ENCODE results near the gene SEMA3B. TPM values are rescaled to one million over a fixed set of nuclear protein-coding genes. Genes with fewer than 3 reads are reported as not detected.

SEMA3B gene
- total RNA-seq, 2 donors from 2014 or later: 1.9 to 3.3 TPM

DNA sequence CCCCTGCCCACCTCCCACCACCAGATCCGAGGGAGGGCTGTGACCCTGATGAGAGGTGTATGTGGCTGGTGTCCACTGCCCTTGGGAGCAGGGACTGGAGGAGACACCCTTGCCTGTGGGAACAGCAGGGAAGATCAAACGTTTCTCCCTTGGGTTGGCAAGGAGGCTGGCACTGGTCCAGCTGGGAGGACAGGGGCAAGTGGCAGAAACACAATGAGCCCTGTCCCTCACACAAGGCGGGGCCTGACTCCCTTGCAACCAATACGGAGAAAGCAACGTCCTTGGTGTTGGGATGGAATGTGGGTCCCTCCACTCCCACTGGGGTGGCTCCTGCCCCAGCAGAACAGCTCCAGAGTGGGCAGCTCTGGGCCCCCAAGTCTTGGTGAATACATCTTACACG lies 48.4 kb downstream of the SEMA3B start:
- no peak for ATAC-seq (replicated peaks in 1 of 2)

GRCh38 chr3:50318163-50318562 lies 49.2 kb downstream of the SEMA3B start:
- Mint-ChIP-seq H3K4me3 (no peak overlapping the region), H3K27ac (no peak overlapping the region), H3K27me3 (ENCODE audit: low read depth) (no peaks in the 10 kb centered on the region), H3K4me1 (ENCODE audit: low read depth) (peaks cover 39% of the 10 kb centered on the region), H3K36me3 (ENCODE audit: insufficient read depth in 2 of 2) (no peaks in the 10 kb centered on the region), H3K9me3 (no peaks in the 10 kb centered on the region)
- ATAC-seq (replicated peaks in 1 of 2) (no peak), DNase-seq (no peak)

More for the DNA sequence above, 48.4 kb downstream of the SEMA3B start:
- H3K9me3 Mint-ChIP-seq: no peaks in the 10 kb centered on the region
- H3K27ac Mint-ChIP-seq: no peak overlapping the region
- no peaks in the 10 kb centered on the region for H3K27me3 Mint-ChIP-seq (ENCODE audit: low read depth)
- H3K36me3 Mint-ChIP-seq (ENCODE audit: insufficient read depth in 2 of 2): no peaks in the 10 kb centered on the region
- DNase-seq: no peak
- peaks cover 39% of the 10 kb centered on the region for H3K4me1 Mint-ChIP-seq (ENCODE audit: low read depth)
- H3K4me3 Mint-ChIP-seq: no peak overlapping the region

DNA sequence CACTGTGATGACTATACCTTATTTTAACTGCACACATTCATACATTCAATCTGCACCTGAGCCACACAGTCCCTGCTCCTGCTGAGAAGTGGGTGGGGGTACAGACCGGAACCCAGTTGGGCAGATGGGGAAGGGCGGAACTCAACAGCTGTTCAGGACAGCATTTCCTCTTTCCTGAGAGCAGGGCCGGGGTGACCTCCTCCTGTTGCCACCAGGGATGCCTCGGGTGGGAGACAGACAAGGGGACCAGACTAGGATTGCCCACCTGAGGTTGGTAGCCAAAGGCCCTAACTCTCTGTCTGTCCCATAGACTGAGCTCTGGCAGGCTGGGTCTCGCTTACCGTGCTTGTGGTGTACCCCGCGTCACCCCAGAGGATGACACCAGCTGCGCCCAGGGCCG lies 49.7 kb downstream of the SEMA3B start:
- H3K27ac Mint-ChIP-seq: no peak overlapping the region
- DNase-seq: no peak
- no peak overlapping the region for H3K4me3 Mint-ChIP-seq
- ATAC-seq (replicated peaks in 1 of 2): no peak
- no peaks in the 10 kb centered on the region for H3K9me3 Mint-ChIP-seq
- peaks cover 39% of the 10 kb centered on the region for H3K4me1 Mint-ChIP-seq (ENCODE audit: low read depth)
- no peaks in the 10 kb centered on the region for H3K27me3 Mint-ChIP-seq (ENCODE audit: low read depth)
- H3K36me3 Mint-ChIP-seq (ENCODE audit: insufficient read depth in 2 of 2): no peaks in the 10 kb centered on the region

- Mint-ChIP-seq H3K36me3 (ENCODE audit: insufficient read depth in 2 of 2) (no peaks in the 10 kb centered on the region), H3K4me3 (peak overlapping the region; percentile 0 to 18), H3K27me3 (ENCODE audit: low read depth) (no peaks in the 10 kb centered on the region), H3K9me3 (no peaks in the 10 kb centered on the region), H3K4me1 (ENCODE audit: low read depth) (peaks cover 36% of the 10 kb centered on the region), H3K27ac (no peak overlapping the region)
- DNase-seq: no peak
- no peak for ATAC-seq (replicated peaks in 1 of 2)
Measured at GRCh38 chr3:50319181-50319893, 50.4 kb downstream of the SEMA3B start.

GRCh38 chr3:50319894-50320625 lies 51.1 kb downstream of the SEMA3B start:
- Mint-ChIP-seq H3K36me3 (ENCODE audit: insufficient read depth in 2 of 2) (no peaks in the 10 kb centered on the region), H3K27ac (no peak overlapping the region), H3K4me3 (peak overlapping the region; percentile 77 to 90), H3K9me3 (no peaks in the 10 kb centered on the region), H3K4me1 (ENCODE audit: low read depth) (peaks cover 41% of the 10 kb centered on the region), H3K27me3 (ENCODE audit: low read depth) (no peaks in the 10 kb centered on the region)
- ATAC-seq (replicated peaks in 1 of 2) (no peak), DNase-seq (no peak)

- peak; percentile 58 to 61 for ATAC-seq (replicated peaks in 1 of 2)
- no peaks in the 10 kb centered on the region for H3K9me3 Mint-ChIP-seq
- H3K36me3 Mint-ChIP-seq (ENCODE audit: insufficient read depth in 2 of 2): no peaks in the 10 kb centered on the region
- H3K4me1 Mint-ChIP-seq (ENCODE audit: low read depth): peaks cover 47% of the 10 kb centered on the region
- H3K27me3 Mint-ChIP-seq (ENCODE audit: low read depth): no peaks in the 10 kb centered on the region
- DNase-seq: peak; percentile 66 to 68
- H3K27ac Mint-ChIP-seq: peak overlapping the region; percentile 66
- H3K4me3 Mint-ChIP-seq: peak overlapping the region; percentile 77 to 90
Measured at GRCh38 chr3:50320853-50321335, 51.9 kb downstream of the SEMA3B start.

DNA sequence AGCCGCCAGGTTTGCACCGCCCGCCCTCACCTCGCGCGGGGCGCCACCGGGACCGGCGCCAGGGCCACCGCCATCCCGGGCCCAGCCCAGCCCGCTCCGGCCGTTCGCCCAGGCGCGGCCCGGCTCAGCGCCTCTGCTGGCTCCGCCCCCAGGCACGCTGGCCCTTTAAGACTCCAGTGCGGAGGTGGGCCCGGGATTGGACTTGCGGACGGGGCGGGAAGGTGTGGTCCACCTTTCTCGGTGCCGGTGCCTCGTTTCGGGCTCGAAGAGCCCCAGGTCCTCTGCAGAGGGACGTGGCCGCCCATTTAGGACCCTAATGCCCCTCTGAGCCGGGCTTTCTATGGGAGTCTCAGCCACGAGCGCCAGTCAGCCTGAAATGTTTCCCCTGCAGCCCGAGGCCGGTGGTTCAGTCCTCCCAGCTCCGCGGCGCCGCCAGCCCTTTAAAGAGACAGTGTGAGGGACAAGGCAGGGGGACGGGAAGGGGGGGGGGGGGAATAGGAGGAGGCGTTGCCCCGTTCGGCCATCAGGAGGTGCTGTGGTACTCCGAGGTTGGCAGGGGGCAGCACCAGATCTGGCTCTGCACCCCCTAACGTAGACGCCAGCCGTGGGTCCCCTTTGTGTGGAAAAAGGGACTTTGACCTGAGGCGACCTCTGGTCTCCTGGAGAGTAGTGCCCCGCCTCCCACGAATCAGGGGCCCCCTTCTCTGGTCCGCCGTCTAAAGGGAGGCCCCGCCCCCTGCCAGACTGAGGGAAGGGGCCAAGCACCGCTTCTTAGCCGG lies 52.6 kb downstream of the SEMA3B start:
- Mint-ChIP-seq H3K4me1 (ENCODE audit: low read depth) (peaks cover 48% of the 10 kb centered on the region), H3K36me3 (ENCODE audit: insufficient read depth in 2 of 2) (no peaks in the 10 kb centered on the region), H3K4me3 (peak overlapping the region; percentile 82), H3K9me3 (no peaks in the 10 kb centered on the region), H3K27me3 (ENCODE audit: low read depth) (no peaks in the 10 kb centered on the region), H3K27ac (peak overlapping the region; percentile 96)
- ATAC-seq (replicated peaks in 1 of 2): peak; percentile 82
- DNase-seq: peak; percentile 88

- Mint-ChIP-seq H3K36me3 (ENCODE audit: insufficient read depth in 2 of 2) (no peaks in the 10 kb centered on the region), H3K27me3 (ENCODE audit: low read depth) (no peaks in the 10 kb centered on the region), H3K4me3 (peak overlapping the region; percentile 82), H3K9me3 (no peaks in the 10 kb centered on the region), H3K27ac (peak overlapping the region; percentile 96), H3K4me1 (ENCODE audit: low read depth) (peaks cover 48% of the 10 kb centered on the region)
- ATAC-seq (replicated peaks in 1 of 2) (no peak), DNase-seq (no peak)
Measured at GRCh38 chr3:50322115-50322385, 53.1 kb downstream of the SEMA3B start.

GRCh38 chr3:50322386-50323091 lies 53.6 kb downstream of the SEMA3B start, which contains the start of gene HYAL2:
Gene HYAL2, minus strand, starts transcription at chr3:50322745. Its CDS starts 2,256 bp downstream, at chr3:50320489.
- Mint-ChIP-seq H3K36me3 (ENCODE audit: insufficient read depth in 2 of 2) (no peaks in the 10 kb centered on the region), H3K27me3 (ENCODE audit: low read depth) (no peaks in the 10 kb centered on the region), H3K4me1 (ENCODE audit: low read depth) (peaks cover 48% of the 10 kb centered on the region), H3K9me3 (no peaks in the 10 kb centered on the region), H3K27ac (peak within 1 kb of the TSS; percentile 96), H3K4me3 (peak within 1 kb of the TSS; percentile 82)
- ATAC-seq (replicated peaks in 1 of 2) (no peak), DNase-seq (no peak)

DNA sequence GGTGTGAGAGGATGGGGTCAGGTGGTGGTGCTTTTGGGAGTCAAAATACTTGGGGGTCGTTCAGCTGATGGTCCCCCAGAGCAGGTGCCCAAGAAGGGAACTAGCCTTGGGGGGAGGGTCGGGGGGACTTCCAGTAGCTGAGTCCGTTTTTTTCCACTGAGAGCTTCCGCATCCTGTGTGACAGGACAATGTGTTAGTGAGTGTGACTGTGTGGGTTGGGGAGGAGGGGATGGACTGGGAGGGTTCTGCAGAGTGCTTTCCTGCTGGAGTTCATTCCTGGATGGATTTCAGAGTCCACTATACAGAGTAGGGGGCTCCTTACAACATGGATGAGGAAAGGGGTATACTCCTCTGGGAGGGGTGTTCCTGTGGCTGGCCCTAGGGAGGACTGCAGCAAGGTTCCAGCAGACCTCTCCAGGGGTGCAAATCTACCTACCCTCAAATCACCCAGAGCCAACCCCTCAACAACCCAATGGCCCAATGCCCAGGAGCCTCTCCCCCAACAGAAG lies 54.2 kb downstream of the SEMA3B start:
- ATAC-seq (replicated peaks in 1 of 2): no peak
- Mint-ChIP-seq H3K27ac (no peak overlapping the region), H3K4me3 (peak overlapping the region in 1 of 2 donors; percentile 37), H3K27me3 (ENCODE audit: low read depth) (no peaks in the 10 kb centered on the region), H3K9me3 (no peaks in the 10 kb centered on the region), H3K4me1 (ENCODE audit: low read depth) (peaks cover 49% of the 10 kb centered on the region), H3K36me3 (ENCODE audit: insufficient read depth in 2 of 2) (no peaks in the 10 kb centered on the region)
- DNase-seq: no peak

- no peaks in the 10 kb centered on the region for H3K36me3 Mint-ChIP-seq (ENCODE audit: insufficient read depth in 2 of 2)
- DNase-seq: no peak
- ATAC-seq (replicated peaks in 1 of 2): no peak
- H3K9me3 Mint-ChIP-seq: no peaks in the 10 kb centered on the region
- no peak overlapping the region for H3K4me3 Mint-ChIP-seq
- H3K27ac Mint-ChIP-seq: no peak overlapping the region
- no peaks in the 10 kb centered on the region for H3K27me3 Mint-ChIP-seq (ENCODE audit: low read depth)
- H3K4me1 Mint-ChIP-seq (ENCODE audit: low read depth): peaks cover 51% of the 10 kb centered on the region
Measured at GRCh38 chr3:50323614-50324199, 54.8 kb downstream of the SEMA3B start.

DNA sequence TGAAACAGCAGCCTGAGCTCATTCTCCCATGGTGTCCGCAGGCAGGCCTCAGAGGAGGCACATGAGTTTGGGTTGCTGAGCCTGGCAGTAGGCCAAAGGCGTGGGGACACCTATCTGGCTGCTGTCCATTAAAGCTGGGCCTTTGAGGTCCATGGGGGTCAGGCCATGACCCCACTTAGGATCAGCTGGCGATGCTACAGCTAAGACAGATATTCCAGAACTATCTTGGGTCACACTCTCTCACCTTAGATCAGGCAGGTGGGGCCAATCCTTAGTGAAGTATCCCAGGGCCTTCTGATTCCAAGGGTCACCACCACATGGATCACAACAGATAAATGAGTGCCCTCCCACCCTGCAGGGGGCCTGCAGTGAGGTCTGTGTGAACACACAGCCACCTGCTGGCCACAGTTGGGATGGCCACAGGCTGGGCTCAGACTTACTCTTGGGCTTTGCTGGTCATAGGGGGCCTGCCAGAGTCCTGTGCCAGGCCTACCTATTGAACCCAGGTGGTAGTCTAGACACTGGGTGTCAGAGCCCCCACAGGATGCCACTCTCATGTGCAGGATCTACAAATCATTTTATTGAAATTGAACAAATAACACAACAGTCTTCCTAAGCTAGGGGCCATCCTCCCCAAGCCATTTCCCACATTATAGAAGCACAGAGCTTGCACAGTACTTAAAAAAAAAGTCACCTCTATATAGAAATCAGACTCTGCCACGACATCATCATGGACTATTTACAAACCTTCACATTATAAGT lies 55.6 kb downstream of the SEMA3B start:
- DNase-seq: peak; percentile 72 to 76
- Mint-ChIP-seq H3K9me3 (no peaks in the 10 kb centered on the region), H3K27me3 (ENCODE audit: low read depth) (no peaks in the 10 kb centered on the region), H3K36me3 (ENCODE audit: insufficient read depth in 2 of 2) (no peaks in the 10 kb centered on the region), H3K4me1 (ENCODE audit: low read depth) (peaks cover 46% of the 10 kb centered on the region), H3K27ac (no peak overlapping the region), H3K4me3 (no peak overlapping the region)
- ATAC-seq (replicated peaks in 1 of 2): peak; percentile 15 to 32
